Medulla oblongata (tissue), 1 donor: ENCODE data around the gene LZTR1.
"Not testable (repeated sequence)": the region's sequence is repeated elsewhere in the genome, so short reads cannot be mapped to it uniquely, and the experiment has no call there.

Experiments
- DNase-seq: peaks from one replicate; pipeline ENCODE4 v3.0.0-alpha.2; 2015; ENCODE audit errors: extremely low spot score

The LZTR1 gene

GRCh38 chr22:21033895-21034294, 51.8 kb downstream of the LZTR1 start:
- no peak for DNase-seq

- DNase-seq: no peak
These were observed 52.9 kb downstream of the LZTR1 start for GRCh38 chr22:21034989-21035388.

GRCh38 chr22:21038405-21038804, 56.3 kb downstream of the LZTR1 start:
- DNase-seq: peak; percentile 10

GRCh38 chr22:21039158-21039557, 57.1 kb downstream of the LZTR1 start:
- not testable (repeated sequence) for DNase-seq

- DNase-seq: no peak
These were observed 59.8 kb downstream of the LZTR1 start for GRCh38 chr22:21041937-21042336.

- no peak for DNase-seq
These were observed 61.1 kb downstream of the LZTR1 start for GRCh38 chr22:21042978-21043859.

GRCh38 chr22:21043860-21044535, 61.9 kb downstream of the LZTR1 start:
- DNase-seq: no peak

GRCh38 chr22:21044931-21045584, 63.0 kb downstream of the LZTR1 start:
- DNase-seq: peak; percentile 12

- DNase-seq: peak; percentile 88
These were observed 63.6 kb downstream of the LZTR1 start, which contains the start of gene LRRC74B for GRCh38 chr22:21045585-21046294. Gene LRRC74B, plus strand, starts transcription at chr22:21045946. Its CDS starts 41 bp downstream, at chr22:21045987.

GRCh38 chr22:21047035-21047661, 65.1 kb downstream of the LZTR1 start:
- DNase-seq: no peak

- no peak for DNase-seq
These were observed 65.6 kb downstream of the LZTR1 start for GRCh38 chr22:21047730-21048129.

GRCh38 chr22:21048448-21048847, 66.4 kb downstream of the LZTR1 start:
- DNase-seq: not testable (repeated sequence)
